Activated CD4-positive, alpha-beta T cell treated with anti-CD3 and anti-CD28 coated beads, Interleukin-2, amount 10 ng/mL, durations not matched to agents 24 days and 14 days (primary cell): ENCODE results near the gene ANKRD11. TPM values are rescaled to one million over a fixed set of nuclear protein-coding genes. Genes with fewer than 3 reads are reported as not detected.

Experiments used
- total RNA-seq: library from RNA; stranded (reverse); gene quantifications from 2 replicates; pipeline ENCODE4 v1.2.3, GENCODE V29; 2022

Gene ANKRD11
- total RNA-seq, 1 donor from 2014 or later = 152 TPM

Other genes starting within 250 kb of the ANKRD11 start
- gene SPG7, start 17.8 kb upstream of the ANKRD11 start, total RNA-seq = 109 and 110 TPM in 2 replicates
- gene RPL13, start 70.1 kb upstream of the ANKRD11 start, total RNA-seq = 2,234 and 2,296 TPM in 2 replicates
- gene CPNE7, start 85.2 kb upstream of the ANKRD11 start, total RNA-seq = 46.6 and 56.0 TPM in 2 replicates
- not detected in 2 replicates for gene DPEP1, start 123.1 kb upstream of the ANKRD11 start, total RNA-seq
- 83.7 and 84.3 TPM in 2 replicates for gene CHMP1A, start 167.1 kb upstream of the ANKRD11 start, total RNA-seq
- gene SPATA33, start 167.3 kb upstream of the ANKRD11 start, total RNA-seq = 14.6 and 17.2 TPM in 2 replicates
- 104 and 108 TPM in 2 replicates for gene CDK10, start 196.1 kb upstream of the ANKRD11 start, total RNA-seq
- gene SPATA2L, start 211.1 kb upstream of the ANKRD11 start, total RNA-seq = 12.8 and 13.2 TPM in 2 replicates
- 3.6 and 3.9 TPM in 2 replicates for gene VPS9D1, start 230.3 kb upstream of the ANKRD11 start, total RNA-seq
- gene ZNF276, start 231.0 kb upstream of the ANKRD11 start, total RNA-seq = 32.9 and 33.3 TPM in 2 replicates